Measurements from ENCODE around the gene FSHR. TPM values are rescaled to one million over a fixed set of nuclear protein-coding genes. Genes with fewer than 3 reads are reported as not detected.

Gene FSHR, protein sequence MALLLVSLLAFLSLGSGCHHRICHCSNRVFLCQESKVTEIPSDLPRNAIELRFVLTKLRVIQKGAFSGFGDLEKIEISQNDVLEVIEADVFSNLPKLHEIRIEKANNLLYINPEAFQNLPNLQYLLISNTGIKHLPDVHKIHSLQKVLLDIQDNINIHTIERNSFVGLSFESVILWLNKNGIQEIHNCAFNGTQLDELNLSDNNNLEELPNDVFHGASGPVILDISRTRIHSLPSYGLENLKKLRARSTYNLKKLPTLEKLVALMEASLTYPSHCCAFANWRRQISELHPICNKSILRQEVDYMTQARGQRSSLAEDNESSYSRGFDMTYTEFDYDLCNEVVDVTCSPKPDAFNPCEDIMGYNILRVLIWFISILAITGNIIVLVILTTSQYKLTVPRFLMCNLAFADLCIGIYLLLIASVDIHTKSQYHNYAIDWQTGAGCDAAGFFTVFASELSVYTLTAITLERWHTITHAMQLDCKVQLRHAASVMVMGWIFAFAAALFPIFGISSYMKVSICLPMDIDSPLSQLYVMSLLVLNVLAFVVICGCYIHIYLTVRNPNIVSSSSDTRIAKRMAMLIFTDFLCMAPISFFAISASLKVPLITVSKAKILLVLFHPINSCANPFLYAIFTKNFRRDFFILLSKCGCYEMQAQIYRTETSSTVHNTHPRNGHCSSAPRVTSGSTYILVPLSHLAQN
- not detected for total RNA-seq
- not detected for polyA plus RNA-seq

DNA sequence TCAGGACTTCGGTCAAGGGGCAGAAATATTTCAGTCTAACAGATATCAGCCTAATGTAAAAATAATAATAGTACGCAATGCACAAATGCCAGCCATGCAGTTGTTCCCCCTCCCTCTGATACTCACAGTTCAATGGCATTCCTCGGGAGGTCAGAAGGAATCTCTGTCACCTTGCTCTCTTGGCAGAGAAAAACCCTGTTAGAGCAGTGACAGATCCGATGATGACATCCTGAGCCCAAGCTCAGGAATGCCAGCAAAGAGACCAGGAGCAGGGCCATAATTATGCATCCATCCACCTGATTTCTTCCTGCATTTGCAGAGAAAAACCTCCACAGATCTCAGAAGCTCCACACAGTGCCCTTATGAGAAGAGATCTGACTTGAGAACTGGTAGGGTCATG lies at the start of gene FSHR:
TSS of gene FSHR (minus strand) at position 376 of the 400 bp plus-strand sequence. CDS start at position 278, 98 bp downstream.
- Mint-ChIP-seq H3K4me3 (no peak within 1 kb of the TSS), H3K4me1 (no peaks in the 10 kb centered on the region), H3K27me3 (no peaks in the 10 kb centered on the region), H3K9me3 (peaks cover 0 to 4% (median 0%) of the 10 kb centered on the region in 8 donors), H3K27ac (no peak within 1 kb of the TSS), H3K36me3 (no peaks in the 10 kb centered on the region)
- Histone ChIP-seq H3K27me3 (ENCODE audit: insufficient read depth, low read length) (no peaks in the 10 kb centered on the region), H3K4me1 (ENCODE audit: insufficient read depth, low read length) (no peaks in the 10 kb centered on the region), H3K27ac (ENCODE audit: low read depth, low read length) (no peak within 1 kb of the TSS), H3K4me3 (ENCODE audit: low read length in 2 of 2) (no peak within 1 kb of the TSS), H3K9me3 (ENCODE audit: control insufficient read depth in 1 of 2, low read length in 2 of 2) (no peaks in the 10 kb centered on the region), H3K36me3 (ENCODE audit: insufficient read depth, low read length) (no peaks in the 10 kb centered on the region)
- no peak for DNase-seq
- intact Hi-C loops (cut with micrococcal nuclease) = no loop called here
- POLR2A ChIA-PET (ENCODE audit: partially characterized antibody) = no interaction called here
- CTCF ChIA-PET (ENCODE audit: partially characterized antibody) = no interaction called here

DNA sequence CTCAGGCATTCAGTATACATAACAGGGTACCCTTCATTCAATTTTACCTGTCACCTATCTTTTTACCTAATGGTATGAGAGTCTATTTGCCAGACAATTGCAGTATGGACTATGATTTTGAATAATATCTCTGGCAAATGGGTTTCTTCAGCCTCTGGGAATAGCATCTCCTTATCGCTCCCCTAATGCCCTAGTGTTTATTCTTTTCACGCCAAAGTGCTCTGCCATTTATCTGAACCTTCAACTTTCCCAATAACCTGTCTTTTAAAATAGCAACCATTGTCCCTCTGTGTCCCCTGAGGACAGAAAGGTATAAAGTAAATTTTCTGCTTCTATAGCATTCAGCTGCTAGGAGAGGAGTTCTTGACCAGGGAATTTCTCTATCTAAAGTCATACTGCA lies 45.0 kb upstream of the FSHR start:
- POLR2A ChIA-PET (ENCODE audit: partially characterized antibody) = no interaction called here
- H3K4me1 Mint-ChIP-seq = no peaks in the 10 kb centered on the region
- intact Hi-C loops (cut with micrococcal nuclease) = no loop called here

DNA sequence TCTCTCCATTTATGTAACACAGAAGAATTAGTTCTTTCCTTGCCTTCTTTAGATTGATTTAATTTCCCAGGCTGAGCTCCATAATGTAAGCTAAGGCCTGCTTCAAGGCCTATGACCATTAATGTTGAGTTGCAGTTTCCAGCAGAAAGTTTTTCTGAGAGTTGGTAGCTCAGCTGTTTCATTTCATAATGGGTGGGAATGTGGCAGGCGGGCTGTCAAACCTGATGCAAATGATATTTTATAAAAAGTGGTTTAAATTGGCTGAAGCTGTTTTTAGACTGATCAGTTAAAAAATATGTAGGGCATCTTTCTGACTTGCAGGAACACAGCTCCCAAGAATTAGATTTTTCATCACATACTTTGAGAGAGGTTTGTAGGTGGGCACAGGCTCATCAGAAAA lies 40.4 kb upstream of the FSHR start:
- H3K27ac ChIP-seq (ENCODE audit: low read depth, low read length) = no peak overlapping the region

More for the DNA sequence above, 45.0 kb upstream of the FSHR start:
- Histone ChIP-seq H3K36me3 (ENCODE audit: insufficient read depth, low read length) (no peaks in the 10 kb centered on the region), H3K4me3 (ENCODE audit: low read length in 2 of 2) (no peak overlapping the region), H3K27me3 (ENCODE audit: insufficient read depth, low read length) (no peaks in the 10 kb centered on the region), H3K27ac (ENCODE audit: low read depth, low read length) (no peak overlapping the region), H3K4me1 (ENCODE audit: insufficient read depth, low read length) (no peaks in the 10 kb centered on the region), H3K9me3 (ENCODE audit: control insufficient read depth in 1 of 2, low read length in 2 of 2) (no peaks in the 10 kb centered on the region)
- DNase-seq = no peak
- CTCF ChIA-PET (ENCODE audit: partially characterized antibody) = no interaction called here
- no peak overlapping the region for H3K4me3 Mint-ChIP-seq
- H3K27me3 Mint-ChIP-seq = no peaks in the 10 kb centered on the region
- H3K9me3 Mint-ChIP-seq = peaks cover 0 to 5% (median 3%) of the 10 kb centered on the region in 8 donors
- H3K36me3 Mint-ChIP-seq = no peaks in the 10 kb centered on the region
- peak overlapping the region in 1 of 7 donors; percentile 0 for H3K27ac Mint-ChIP-seq

DNA sequence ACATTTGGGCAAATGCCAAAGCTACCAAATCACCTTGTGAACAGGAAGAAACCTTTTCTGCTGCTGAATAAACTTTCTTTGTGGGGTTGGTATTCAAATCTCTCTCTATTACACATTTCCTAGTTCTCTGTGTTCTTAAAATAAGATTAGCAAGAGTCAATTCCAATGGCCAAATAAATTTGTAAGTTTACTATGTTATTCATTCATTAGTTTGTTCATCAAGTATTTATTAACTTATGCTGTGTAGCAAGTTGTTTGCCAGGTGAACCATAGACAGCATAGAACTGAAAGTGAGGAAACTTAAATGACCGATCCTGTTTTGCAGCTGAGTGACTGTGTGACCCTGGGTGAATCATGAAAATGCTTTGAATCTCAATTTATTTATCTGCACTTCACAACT lies 37.7 kb upstream of the FSHR start:
- no peak for DNase-seq
- Mint-ChIP-seq H3K36me3 (no peaks in the 10 kb centered on the region), H3K27me3 (no peaks in the 10 kb centered on the region), H3K4me3 (no peak overlapping the region), H3K9me3 (peaks cover 0 to 8% (median 2%) of the 10 kb centered on the region in 8 donors), H3K27ac (no peak overlapping the region), H3K4me1 (no peaks in the 10 kb centered on the region)
- Histone ChIP-seq H3K4me1 (ENCODE audit: insufficient read depth, low read length) (no peaks in the 10 kb centered on the region), H3K36me3 (ENCODE audit: insufficient read depth, low read length) (no peaks in the 10 kb centered on the region), H3K27me3 (ENCODE audit: insufficient read depth, low read length) (no peaks in the 10 kb centered on the region), H3K9me3 (ENCODE audit: control insufficient read depth in 1 of 2, low read length in 2 of 2) (no peaks in the 10 kb centered on the region), H3K27ac (ENCODE audit: low read depth, low read length) (no peak overlapping the region), H3K4me3 (ENCODE audit: low read length in 2 of 2) (no peak overlapping the region)
- ChIA-PET CTCF (ENCODE audit: partially characterized antibody) (no interaction called here), POLR2A (ENCODE audit: partially characterized antibody) (no interaction called here)
- intact Hi-C loops (cut with micrococcal nuclease) = no loop called here

More for the DNA sequence above, 40.4 kb upstream of the FSHR start:
- H3K36me3 ChIP-seq (ENCODE audit: insufficient read depth, low read length) = no peaks in the 10 kb centered on the region
- DNase-seq = no peak
- H3K4me1 Mint-ChIP-seq = no peaks in the 10 kb centered on the region
- ChIA-PET POLR2A (ENCODE audit: partially characterized antibody) (no interaction called here), CTCF (ENCODE audit: partially characterized antibody) (no interaction called here)
- H3K4me1 ChIP-seq (ENCODE audit: insufficient read depth, low read length) = no peaks in the 10 kb centered on the region
- H3K27me3 Mint-ChIP-seq = no peaks in the 10 kb centered on the region
- peaks cover 0 to 4% (median 2%) of the 10 kb centered on the region in 8 donors for H3K9me3 Mint-ChIP-seq
- H3K9me3 ChIP-seq (ENCODE audit: control insufficient read depth in 1 of 2, low read length in 2 of 2) = no peaks in the 10 kb centered on the region
- H3K36me3 Mint-ChIP-seq = no peaks in the 10 kb centered on the region
- H3K4me3 ChIP-seq (ENCODE audit: low read length in 2 of 2) = no peak overlapping the region
- H3K27me3 ChIP-seq (ENCODE audit: insufficient read depth, low read length) = no peaks in the 10 kb centered on the region
- no peak overlapping the region for H3K4me3 Mint-ChIP-seq
- intact Hi-C loops (cut with micrococcal nuclease) = no loop called here
- H3K27ac Mint-ChIP-seq = no peak overlapping the region

DNA sequence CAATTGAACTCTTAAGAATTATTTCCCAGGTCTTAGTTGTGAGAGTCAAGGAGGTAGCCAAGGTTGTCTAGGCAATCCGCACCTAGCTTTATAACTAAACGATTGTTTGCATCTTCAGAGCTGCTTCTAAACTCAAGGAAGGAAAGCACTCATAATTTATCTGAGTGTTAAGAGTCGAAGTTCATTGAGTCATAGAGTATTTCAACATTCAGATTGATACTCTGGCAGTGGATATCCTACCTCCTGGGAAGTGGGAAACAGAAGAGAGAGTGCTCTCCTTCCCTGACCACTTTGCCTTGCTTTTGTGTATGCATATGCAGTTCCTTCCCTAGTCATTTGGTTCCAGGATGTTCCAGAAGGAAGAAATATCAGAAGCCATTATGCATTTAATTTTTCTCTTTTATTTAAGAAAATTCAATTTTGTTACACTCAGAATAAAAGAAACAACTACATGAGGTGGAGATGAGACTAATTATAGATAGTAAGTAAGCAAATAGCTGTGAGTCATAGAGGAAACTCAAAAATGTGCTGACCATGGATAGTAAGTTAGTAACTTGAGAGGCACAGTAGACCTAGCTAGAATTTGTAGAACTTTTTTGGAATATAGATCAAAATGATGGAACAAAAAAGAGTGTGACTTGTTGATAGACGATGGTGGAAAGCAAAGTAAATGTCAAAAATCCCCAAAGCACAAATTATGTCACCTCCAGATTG lies 35.4 kb upstream of the FSHR start:
- no peaks in the 10 kb centered on the region for H3K27me3 Mint-ChIP-seq
- no peak overlapping the region for H3K4me3 ChIP-seq (ENCODE audit: low read length in 2 of 2)
- H3K4me3 Mint-ChIP-seq = no peak overlapping the region
- H3K27me3 ChIP-seq (ENCODE audit: insufficient read depth, low read length) = no peaks in the 10 kb centered on the region
- no peak overlapping the region for H3K27ac Mint-ChIP-seq
- H3K4me1 Mint-ChIP-seq = no peaks in the 10 kb centered on the region
- H3K27ac ChIP-seq (ENCODE audit: low read depth, low read length) = no peak overlapping the region
- no peak for DNase-seq
- ChIA-PET CTCF (ENCODE audit: partially characterized antibody) (no interaction called here), POLR2A (ENCODE audit: partially characterized antibody) (no interaction called here)
- H3K9me3 Mint-ChIP-seq = peaks cover 0 to 11% (median 3%) of the 10 kb centered on the region in 8 donors
- intact Hi-C loops (cut with micrococcal nuclease) = no loop called here
- H3K36me3 ChIP-seq (ENCODE audit: insufficient read depth, low read length) = no peaks in the 10 kb centered on the region
- no peaks in the 10 kb centered on the region for H3K4me1 ChIP-seq (ENCODE audit: insufficient read depth, low read length)
- no peaks in the 10 kb centered on the region for H3K36me3 Mint-ChIP-seq
- no peaks in the 10 kb centered on the region for H3K9me3 ChIP-seq (ENCODE audit: control insufficient read depth in 1 of 2, low read length in 2 of 2)

DNA sequence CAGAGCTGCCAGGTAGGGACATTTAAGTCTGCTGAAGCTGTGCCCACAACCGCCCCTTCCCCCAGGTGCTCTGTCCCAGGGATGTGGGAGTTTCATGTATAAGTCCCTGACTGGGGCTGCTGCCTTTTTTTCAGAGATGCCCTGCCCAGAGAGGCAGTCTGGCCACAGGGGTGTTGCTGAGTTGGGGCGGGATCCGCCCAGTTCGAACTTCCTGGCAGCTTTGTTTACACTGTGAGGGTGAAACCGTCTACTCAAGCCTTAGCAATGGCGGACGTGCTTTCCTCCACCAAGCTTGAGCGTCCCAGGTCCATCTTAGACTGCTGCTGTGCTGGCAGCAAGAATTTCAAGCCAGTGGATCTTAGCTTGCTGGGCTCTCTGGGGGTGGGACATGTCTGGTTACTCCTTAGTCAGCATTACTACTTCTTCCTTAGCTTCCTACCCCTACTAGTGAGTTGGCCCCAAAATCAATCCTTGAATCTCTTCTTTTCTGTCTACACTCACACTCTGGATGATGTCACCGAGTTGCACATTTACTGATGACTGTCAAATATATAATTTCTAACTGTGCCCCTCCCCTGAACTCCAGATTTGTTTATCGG lies 31.8 kb upstream of the FSHR start:
- Histone ChIP-seq H3K27me3 (ENCODE audit: insufficient read depth, low read length) (no peaks in the 10 kb centered on the region), H3K4me3 (ENCODE audit: low read length in 2 of 2) (no peak overlapping the region), H3K27ac (ENCODE audit: low read depth, low read length) (no peak overlapping the region), H3K4me1 (ENCODE audit: insufficient read depth, low read length) (no peaks in the 10 kb centered on the region), H3K9me3 (ENCODE audit: control insufficient read depth in 1 of 2, low read length in 2 of 2) (no peaks in the 10 kb centered on the region), H3K36me3 (ENCODE audit: insufficient read depth, low read length) (no peaks in the 10 kb centered on the region)
- H3K27me3 Mint-ChIP-seq = no peaks in the 10 kb centered on the region
- H3K4me1 Mint-ChIP-seq = no peaks in the 10 kb centered on the region
- no peaks in the 10 kb centered on the region for H3K36me3 Mint-ChIP-seq
- no peak for DNase-seq
- no peak overlapping the region for H3K4me3 Mint-ChIP-seq
- intact Hi-C loops (cut with micrococcal nuclease) = no loop called here
- H3K27ac Mint-ChIP-seq = no peak overlapping the region
- ChIA-PET CTCF (ENCODE audit: partially characterized antibody) (no interaction called here), POLR2A (ENCODE audit: partially characterized antibody) (no interaction called here)
- peaks cover 0 to 13% (median 4%) of the 10 kb centered on the region in 8 donors for H3K9me3 Mint-ChIP-seq

DNA sequence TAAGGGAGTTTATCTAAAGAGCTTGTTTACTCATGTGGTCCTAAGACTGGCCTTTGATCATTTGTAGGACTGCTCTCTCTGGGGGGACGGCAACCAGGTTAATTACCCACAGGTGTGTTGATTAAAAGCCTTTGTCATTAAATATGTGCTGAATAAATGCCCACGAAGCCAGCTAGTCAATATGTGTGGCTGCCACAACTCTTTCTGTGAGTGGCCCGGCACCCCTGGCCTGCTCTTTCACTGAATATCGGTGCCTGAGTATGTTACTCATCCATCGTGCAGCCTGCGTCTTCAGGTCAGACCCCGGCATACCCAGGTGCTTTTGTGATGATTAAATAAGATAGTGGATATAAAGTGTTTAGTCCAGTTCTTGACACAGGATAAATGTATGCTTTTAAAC lies 24.3 kb upstream of the FSHR start:
- Histone ChIP-seq H3K27ac (ENCODE audit: low read depth, low read length) (no peak overlapping the region), H3K4me1 (ENCODE audit: insufficient read depth, low read length) (no peaks in the 10 kb centered on the region), H3K27me3 (ENCODE audit: insufficient read depth, low read length) (no peaks in the 10 kb centered on the region), H3K4me3 (ENCODE audit: low read length in 2 of 2) (no peak overlapping the region), H3K36me3 (ENCODE audit: insufficient read depth, low read length) (no peaks in the 10 kb centered on the region), H3K9me3 (ENCODE audit: control insufficient read depth in 1 of 2, low read length in 2 of 2) (no peaks in the 10 kb centered on the region)
- no peak for DNase-seq
- no peaks in the 10 kb centered on the region for H3K36me3 Mint-ChIP-seq
- CTCF ChIA-PET (ENCODE audit: partially characterized antibody) = no interaction called here
- H3K27me3 Mint-ChIP-seq = no peaks in the 10 kb centered on the region
- no peaks in the 10 kb centered on the region for H3K4me1 Mint-ChIP-seq
- H3K4me3 Mint-ChIP-seq = no peak overlapping the region
- peaks cover 0 to 13% (median 4%) of the 10 kb centered on the region in 8 donors for H3K9me3 Mint-ChIP-seq
- H3K27ac Mint-ChIP-seq = no peak overlapping the region
- POLR2A ChIA-PET (ENCODE audit: partially characterized antibody) = no interaction called here
- intact Hi-C loops (cut with micrococcal nuclease) = no loop called here
